Stimulated activated CD4-positive, alpha-beta T cell treated with anti-CD3 and anti-CD28 coated beads, TNF-alpha, amount 100 ng/mL, for 4 hours (primary cell): ENCODE results near the gene GRIN1.

ENCODE experiments used
- DNase-seq, 3 experiments: peaks; one replicate each; pipeline ENCODE4 v3.0.0-alpha.2; 2020; ENCODE audit warnings: low read depth in 3 of 3

GRIN1 gene

GRCh38 chr9:137164370-137165249 is 25.7 kb downstream of the GRIN1 start:
- no peak for DNase-seq

GRCh38 chr9:137165250-137165836 is 26.4 kb downstream of the GRIN1 start:
- DNase-seq: no peak

- DNase-seq: no peak
These were observed 27.7 kb downstream of the GRIN1 start for GRCh38 chr9:137166380-137167229.

GRCh38 chr9:137167277-137167746 is 28.4 kb downstream of the GRIN1 start:
- DNase-seq: no peak

GRCh38 chr9:137167747-137168572 is 29.0 kb downstream of the GRIN1 start:
- no peak for DNase-seq

GRCh38 chr9:137168573-137168903 is 29.6 kb downstream of the GRIN1 start:
- DNase-seq: no peak

- no peak for DNase-seq
These were observed 30.2 kb downstream of the GRIN1 start for GRCh38 chr9:137168904-137169856.

- DNase-seq: no peak
These were observed 31.0 kb downstream of the GRIN1 start, which contains the start of gene LRRC26 for GRCh38 chr9:137169896-137170358. Gene LRRC26 (minus strand): TSS chr9:137170051. CDS start chr9:137169943, 108 bp downstream.

- DNase-seq: no peak
These were observed 31.7 kb downstream of the GRIN1 start for GRCh38 chr9:137170486-137171148.

GRCh38 chr9:137171149-137171900 is 32.4 kb downstream of the GRIN1 start:
- DNase-seq: no peak

- DNase-seq: no peak
These were observed 34.2 kb downstream of the GRIN1 start for GRCh38 chr9:137172901-137173795.

GRCh38 chr9:137173796-137174664 is 35.1 kb downstream of the GRIN1 start:
- no peak for DNase-seq

- no peak for DNase-seq
These were observed 35.9 kb downstream of the GRIN1 start for GRCh38 chr9:137174722-137175293.

GRCh38 chr9:137175345-137175961 is 36.5 kb downstream of the GRIN1 start:
- DNase-seq: no peak

- no peak for DNase-seq
These were observed 37.6 kb downstream of the GRIN1 start for GRCh38 chr9:137176302-137177182.
